ENCODE results near the gene MRPL40. TPM values are rescaled to one million over a fixed set of nuclear protein-coding genes. Genes with fewer than 3 reads are reported as not detected.

MRPL40 gene
- total RNA-seq, 1 donor from 2014 or later: 29.4 TPM

GRCh38 chr22:19442166-19442565 lies 9.8 kb downstream of the MRPL40 start:
- DNase-seq: no peak

GRCh38 chr22:19443544-19444211 lies 11.3 kb downstream of the MRPL40 start:
- no peak for DNase-seq

GRCh38 chr22:19445279-19445982 lies 13.1 kb downstream of the MRPL40 start:
- peak; percentile 20 for DNase-seq

GRCh38 chr22:19446603-19447329 lies 14.4 kb downstream of the MRPL40 start:
- peak; percentile 37 for DNase-seq

GRCh38 chr22:19447330-19448075 lies 15.2 kb downstream of the MRPL40 start, which contains the start of gene C22orf39:
TSS of gene C22orf39 (minus strand) at chr22:19447711. CDS start at chr22:19447688, 23 bp downstream.
- DNase-seq: peak; percentile 95

GRCh38 chr22:19448076-19448607 lies 15.8 kb downstream of the MRPL40 start:
- DNase-seq: peak; percentile 59

- no peak for DNase-seq
Observed at GRCh38 chr22:19448739-19449421, 16.5 kb downstream of the MRPL40 start.

GRCh38 chr22:19449422-19449767 lies 17.1 kb downstream of the MRPL40 start:
- no peak for DNase-seq

- no peak for DNase-seq
Observed at GRCh38 chr22:19450363-19451175, 18.2 kb downstream of the MRPL40 start.

GRCh38 chr22:19451570-19451969 lies 19.2 kb downstream of the MRPL40 start:
- DNase-seq: no peak

GRCh38 chr22:19453718-19454117 lies 21.4 kb downstream of the MRPL40 start:
- no peak for DNase-seq

- DNase-seq: no peak
Observed at GRCh38 chr22:19454156-19454555, 21.8 kb downstream of the MRPL40 start.

- no peak for DNase-seq
Observed at GRCh38 chr22:19455033-19455432, 22.7 kb downstream of the MRPL40 start.

GRCh38 chr22:19455585-19456370 lies 23.4 kb downstream of the MRPL40 start:
- DNase-seq: peak; percentile 51

- no peak for DNase-seq
Observed at GRCh38 chr22:19456541-19456940, 24.2 kb downstream of the MRPL40 start.

- no peak for DNase-seq
Observed at GRCh38 chr22:19457828-19458428, 25.6 kb downstream of the MRPL40 start.

GRCh38 chr22:19460036-19460435 lies 27.7 kb downstream of the MRPL40 start:
- DNase-seq: no peak

- DNase-seq: no peak
Observed at GRCh38 chr22:19461506-19461905, 29.2 kb downstream of the MRPL40 start.

GRCh38 chr22:19463008-19463407 lies 30.7 kb downstream of the MRPL40 start:
- DNase-seq: no peak
